ENCODE results near the gene PATE1.
"Not testable (repeated sequence)": the region's sequence is repeated elsewhere in the genome, so short reads cannot be mapped to it uniquely, and the experiment has no call there.

PATE1 gene, protein sequence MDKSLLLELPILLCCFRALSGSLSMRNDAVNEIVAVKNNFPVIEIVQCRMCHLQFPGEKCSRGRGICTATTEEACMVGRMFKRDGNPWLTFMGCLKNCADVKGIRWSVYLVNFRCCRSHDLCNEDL

DNA sequence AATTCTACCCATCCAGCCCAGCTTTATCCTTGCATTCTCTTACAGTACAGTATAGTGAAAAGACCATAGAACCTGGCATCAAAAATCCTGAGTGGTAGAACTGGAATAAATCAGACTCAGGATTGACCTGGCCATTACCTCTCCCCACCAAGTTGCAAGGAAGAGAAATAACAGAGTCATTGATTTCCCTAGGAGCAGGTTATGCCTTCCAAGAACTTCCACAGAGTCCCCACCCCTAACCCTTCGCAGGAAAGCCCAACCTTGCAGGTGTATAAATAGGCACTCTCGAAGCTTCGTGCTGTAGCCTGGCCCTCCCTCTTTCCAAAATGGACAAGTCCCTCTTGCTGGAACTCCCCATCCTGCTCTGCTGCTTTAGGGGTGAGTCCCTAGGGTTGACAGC lies at the start of gene PATE1:
PATE1 (plus strand) TSS at position 301 of the 400 bp plus-strand sequence; CDS start at position 327, 26 bp downstream.
- DNase-seq (ENCODE audit: low spot score): no peak

DNA sequence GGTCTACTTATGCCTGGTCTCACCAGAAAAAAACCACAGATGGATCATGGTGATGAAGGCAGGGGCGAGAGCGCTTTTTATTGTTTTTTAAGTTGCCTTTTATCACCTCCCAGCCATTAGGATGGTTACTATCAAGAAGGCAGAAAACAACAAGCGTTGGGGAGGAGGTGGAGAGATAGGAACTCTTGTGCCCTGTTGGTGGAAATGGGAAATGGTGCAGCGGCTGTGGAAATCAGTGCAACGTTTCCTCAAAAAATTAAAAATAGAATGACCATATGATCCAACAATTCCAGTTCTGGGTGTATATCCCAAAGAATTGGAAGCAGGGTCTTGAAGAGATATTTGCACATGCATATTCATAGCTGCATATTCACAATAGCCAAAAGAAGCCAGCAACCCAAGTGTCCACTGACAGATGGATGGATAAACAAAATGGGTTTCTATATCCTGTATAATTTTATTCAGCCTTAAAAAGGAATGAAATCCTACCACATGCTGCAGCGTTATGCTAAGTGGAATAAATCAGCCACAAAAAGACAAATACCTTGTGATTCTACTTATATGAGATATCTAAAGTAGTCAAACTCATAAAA lies 45.0 kb upstream of the PATE1 start:
- DNase-seq (ENCODE audit: low spot score): no peak

DNA sequence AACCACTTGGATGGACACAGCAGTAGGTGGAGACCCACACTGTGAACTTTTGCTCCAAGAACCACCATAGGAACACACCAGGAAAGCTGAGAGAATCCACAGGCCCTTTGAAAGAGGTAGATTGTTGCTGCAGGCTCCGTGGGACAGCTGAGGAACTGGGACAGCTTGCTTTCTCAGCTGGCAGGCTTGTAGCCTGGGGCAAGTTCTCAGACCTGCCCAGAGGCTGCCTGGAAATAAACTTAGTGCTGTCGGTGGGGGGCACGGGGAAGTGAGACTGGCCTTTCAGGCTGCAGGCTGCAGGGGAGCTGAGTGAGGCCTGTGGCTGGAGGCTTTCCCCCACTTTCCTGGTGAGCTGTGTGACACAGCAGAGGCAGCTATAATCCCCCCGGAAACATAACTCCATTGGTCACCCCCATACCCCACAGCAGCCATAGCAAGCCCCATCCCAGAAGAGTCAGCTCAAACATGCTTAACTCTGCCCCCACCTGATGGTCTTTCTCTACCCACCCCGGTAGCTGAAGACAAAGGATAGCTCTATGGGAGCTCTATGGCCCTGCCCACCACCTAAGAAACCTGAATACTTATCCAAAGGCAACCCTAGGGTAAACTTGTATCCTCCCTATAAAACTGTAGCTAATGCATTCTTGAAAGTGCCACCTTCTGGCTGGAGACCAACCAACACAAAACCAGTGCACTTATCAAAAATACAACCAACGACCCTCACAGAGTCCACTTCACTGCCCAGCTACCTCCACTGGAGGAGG lies 44.0 kb upstream of the PATE1 start:
- DNase-seq (ENCODE audit: low spot score): no peak

DNA sequence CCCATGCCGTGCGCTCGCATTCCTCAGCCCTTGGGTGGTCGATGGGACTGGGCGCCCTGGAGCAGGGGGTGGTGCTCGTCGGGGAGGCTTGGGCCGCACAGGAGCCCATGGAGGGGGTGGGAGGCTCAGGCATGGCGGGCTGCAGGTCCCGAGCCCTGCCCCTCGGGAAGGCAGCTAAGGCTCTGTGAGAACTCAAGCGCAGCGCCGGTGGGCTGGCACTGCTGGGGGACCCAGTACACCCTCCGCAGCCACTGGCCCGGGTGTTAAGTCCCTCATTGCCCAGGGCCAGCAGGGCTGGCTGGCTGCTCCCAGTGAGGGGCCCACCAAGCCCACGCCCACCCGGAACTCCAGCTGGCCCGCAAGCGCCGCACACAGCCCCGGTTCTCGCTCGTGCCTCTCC lies 41.4 kb upstream of the PATE1 start:
- not testable (repeated sequence) for DNase-seq (ENCODE audit: low spot score)

DNA sequence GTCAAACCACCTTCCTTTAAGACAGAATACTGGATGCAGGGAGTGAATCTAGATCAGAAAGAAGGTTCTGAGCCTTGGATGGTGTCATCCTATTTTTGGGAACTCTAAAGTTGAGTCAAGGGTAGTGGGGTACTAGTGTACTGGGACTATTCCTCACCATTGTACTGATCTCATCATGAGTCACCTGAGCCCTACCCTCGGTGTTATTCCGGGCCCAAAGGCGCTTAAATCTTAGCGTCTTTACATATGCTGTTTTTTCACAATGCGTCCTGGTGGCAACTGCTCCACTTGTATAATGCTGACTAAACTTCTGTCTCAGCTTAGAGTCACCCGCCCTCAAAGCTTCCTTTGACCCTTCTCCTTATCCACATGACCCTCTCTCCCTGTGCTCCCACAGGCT lies 25.3 kb upstream of the PATE1 start:
- DNase-seq (ENCODE audit: low spot score): no peak

DNA sequence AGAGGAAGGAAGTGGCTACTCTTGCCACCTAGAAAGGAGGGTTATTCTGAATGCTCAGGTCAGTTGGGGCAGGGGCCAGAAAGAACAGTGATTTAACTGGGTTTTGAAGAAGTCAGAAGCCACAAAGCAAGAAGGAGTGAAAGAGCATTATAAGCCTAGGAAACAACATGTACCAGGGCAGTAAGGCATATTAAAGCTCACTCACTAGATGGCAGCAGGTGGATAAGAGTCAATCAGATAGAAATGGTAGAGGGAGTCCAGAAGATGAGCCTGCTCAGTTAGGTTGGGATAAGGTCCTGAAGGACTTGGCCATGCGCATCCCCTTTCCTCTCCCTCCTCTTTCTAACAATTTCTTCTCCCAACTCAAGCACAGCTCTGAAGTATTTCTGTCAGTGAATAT lies 22.0 kb upstream of the PATE1 start:
- no peak for DNase-seq (ENCODE audit: low spot score)

DNA sequence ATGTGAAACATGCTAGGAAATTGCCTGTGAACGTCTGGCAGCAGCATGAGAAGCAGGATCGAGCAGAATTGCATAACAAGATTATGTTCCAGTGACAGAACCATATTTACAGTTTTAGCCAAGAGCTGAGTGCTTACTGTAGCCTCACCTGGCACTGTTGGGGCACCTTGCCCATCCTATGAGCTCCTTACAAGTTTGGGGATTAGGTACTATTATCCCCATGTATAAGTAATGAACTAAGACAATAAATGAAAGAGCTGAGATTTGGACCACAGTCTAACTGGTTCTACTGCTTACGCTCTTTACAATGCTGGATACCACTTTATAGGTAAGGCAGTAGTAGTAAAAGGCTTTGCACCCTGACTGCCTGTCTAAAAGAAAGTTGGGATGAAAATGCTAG lies 17.1 kb upstream of the PATE1 start:
- no peak for DNase-seq (ENCODE audit: low spot score)

DNA sequence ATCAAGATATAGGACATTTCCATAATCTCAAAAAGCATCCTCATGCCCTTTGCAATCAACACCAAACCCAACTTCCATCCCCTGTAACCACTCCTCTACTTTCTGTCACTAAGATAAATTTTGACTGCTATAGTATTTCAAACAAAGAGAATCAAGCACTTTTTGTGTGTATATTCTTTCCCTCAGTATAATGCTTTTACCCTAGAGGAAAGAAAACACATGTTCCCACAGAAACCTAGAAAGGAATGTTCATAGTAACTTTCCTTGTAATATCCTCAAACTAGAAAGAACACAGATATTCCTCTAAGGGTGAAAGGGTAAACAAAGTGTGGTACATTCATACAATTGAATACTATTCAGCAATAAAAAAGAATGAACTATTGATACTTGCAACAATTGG lies 5.5 kb upstream of the PATE1 start:
- no peak for DNase-seq (ENCODE audit: low spot score)

DNA sequence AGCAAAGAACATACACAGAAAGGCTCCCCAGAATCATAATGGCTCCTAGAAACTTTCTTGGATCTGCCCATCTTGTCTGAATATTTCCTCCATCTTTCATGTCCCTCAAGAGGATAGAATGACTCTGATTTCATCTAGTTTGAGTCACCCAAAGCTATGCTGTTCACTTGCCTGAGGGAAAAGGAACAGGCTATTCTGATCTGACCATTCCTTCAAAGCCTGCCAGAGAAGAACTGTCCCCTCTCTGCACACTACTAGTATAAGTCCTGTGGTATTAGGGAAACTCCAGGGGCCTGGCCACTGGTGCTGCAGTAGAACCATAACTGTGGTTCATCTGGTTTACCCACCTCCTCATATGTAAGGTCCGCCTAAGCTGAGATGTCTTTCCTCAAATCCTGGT lies 2.4 kb upstream of the PATE1 start:
- no peak for DNase-seq (ENCODE audit: low spot score)

DNA sequence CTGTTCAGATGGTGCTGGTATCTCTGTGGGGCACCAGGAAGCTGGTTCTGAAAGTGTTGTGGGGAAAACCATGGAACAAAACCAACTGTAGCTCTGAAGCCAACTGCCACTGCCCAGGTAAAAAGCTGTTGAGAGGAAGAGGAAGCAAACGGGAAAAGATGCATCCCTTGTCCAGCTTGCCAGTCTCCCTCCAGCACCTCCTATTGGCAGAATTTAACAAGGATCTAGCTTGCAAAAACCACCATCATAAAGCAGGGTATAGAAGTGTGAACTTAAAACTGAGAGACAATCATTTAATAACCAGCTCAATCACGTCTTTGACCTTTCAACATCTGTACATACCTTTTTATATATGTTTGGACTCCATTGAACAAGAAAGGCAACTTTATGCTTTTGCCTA lies 4.5 kb downstream of the PATE1 start:
- no peak for DNase-seq (ENCODE audit: low spot score)

DNA sequence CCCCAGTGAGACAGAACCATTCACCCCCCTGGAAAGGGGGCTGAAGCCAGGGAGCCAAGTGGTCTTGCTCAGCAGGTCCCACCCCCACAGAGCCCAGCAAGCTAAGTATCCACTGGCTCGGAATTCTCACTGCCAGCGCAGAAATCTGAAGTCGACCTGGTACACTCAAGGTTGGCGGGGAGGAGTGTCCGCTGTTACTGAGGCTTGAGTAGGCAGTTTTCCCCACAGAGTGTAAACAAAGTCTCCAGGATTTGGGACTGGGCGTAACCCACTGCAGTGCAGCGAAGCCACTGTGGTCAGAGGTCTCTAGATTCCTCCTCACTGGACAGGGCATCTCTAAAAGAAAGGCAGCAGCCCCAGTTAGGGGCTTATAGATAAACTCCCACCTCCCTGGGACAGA lies 10.0 kb downstream of the PATE1 start:
- DNase-seq (ENCODE audit: low spot score): no peak

DNA sequence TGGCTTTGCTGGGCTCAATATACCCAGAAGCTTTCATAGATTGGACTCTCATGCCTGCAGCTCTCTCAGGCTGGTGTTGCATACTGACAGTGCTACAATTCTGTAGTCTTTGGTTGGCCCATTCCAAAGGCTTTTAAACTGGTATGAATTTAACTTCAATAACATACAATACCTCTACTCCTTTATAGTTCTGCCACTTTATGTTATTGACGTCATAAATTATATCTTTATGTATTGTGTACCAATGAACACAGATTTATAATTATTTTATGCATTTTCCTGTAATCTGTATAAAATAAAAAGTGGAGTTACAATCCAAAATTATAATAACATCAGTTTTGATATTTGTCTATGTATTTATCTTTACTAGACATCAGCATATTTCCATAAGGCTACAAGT lies 16.4 kb downstream of the PATE1 start:
- DNase-seq (ENCODE audit: low spot score): no peak

DNA sequence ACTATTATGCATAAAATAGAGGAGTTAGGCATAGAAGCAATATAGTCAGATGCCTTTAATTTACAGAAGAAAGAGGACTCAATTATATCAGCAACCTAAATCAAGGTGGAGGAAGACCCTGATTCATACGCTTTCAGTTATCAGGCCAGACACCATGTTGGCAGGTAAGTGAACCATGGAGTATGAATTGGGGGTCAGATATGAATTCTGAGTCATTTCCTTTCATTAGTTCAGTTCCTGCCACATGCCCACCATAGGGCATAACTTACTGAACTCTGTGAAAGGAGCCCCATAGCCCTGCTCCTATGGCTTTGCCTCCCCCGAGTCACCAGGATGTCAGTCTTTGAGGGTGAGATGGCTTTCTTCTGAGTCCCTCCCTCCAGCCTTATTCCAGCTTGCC lies 17.4 kb downstream of the PATE1 start:
- no peak for DNase-seq (ENCODE audit: low spot score)

DNA sequence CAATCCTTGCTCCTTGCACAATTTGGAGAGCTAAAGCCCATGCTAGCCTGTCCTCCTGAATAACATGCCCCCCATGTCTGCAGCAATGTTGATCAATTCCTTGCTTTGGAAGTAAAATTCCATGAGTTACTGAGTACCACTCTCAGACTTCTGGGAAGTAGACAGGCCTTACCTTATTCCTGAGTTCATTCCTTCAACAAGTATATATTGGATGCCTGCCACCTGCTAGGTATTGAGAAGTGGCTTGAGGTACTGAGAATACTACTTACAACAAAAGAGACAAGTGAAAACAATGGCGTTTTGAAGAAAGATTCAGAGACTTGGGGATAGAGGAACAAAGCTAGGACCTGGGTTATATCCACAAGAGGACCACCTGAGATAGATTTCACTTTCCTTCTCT lies 20.2 kb downstream of the PATE1 start:
- no peak for DNase-seq (ENCODE audit: low spot score)

DNA sequence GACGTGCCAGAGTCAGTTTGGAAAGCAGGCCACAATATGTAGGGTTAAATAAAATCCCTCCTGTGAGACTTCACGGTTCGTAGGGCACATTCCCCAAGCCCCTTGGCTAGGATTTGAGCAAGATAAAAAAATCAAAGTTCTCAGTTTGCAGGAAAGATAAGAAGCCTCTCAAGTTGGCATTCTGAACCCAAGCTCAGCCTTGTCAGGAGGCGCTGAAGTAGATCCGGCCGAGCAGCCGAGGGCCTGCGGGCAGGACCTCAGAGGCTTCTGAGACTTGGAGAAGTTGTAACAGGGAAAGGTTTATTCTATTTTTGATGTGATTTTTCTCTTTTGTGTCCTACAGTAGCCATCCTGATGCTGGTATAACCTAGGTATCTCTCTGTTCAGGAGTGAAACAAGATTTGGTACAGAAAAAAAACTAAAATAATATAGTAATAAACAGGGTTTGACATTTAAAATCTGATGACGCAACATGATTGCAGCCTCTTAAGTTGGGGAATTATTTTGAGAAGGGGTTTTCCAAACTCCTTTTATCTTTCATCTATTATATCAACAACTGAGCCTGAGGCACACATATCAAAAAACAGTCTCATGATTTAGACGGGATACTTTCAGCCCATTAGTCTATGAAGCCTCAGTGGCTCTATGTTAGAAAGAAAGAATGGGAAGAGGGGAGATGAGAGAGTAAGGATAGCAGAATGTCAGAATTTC lies 22.4 kb downstream of the PATE1 start:
- DNase-seq (ENCODE audit: low spot score): no peak

DNA sequence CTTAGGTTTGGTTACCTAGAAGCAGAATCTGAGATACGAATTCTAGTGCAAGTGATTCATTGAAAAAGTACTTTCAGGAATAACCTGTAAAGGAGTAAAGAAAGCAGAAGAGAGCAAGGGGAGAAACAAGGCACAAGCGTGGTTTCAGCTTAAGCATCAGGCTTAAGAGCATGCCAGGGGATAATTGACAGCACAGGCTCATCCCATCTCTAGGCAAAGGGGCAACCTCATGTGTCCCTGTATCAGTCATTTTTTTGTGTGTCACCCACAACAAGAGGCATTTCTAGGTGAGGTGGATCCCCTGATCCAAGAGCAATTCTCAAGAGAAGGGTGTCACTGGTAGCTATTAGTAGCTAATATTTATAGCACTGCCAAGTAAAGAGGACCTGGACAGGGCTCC lies 24.5 kb downstream of the PATE1 start:
- DNase-seq (ENCODE audit: low spot score): no peak

DNA sequence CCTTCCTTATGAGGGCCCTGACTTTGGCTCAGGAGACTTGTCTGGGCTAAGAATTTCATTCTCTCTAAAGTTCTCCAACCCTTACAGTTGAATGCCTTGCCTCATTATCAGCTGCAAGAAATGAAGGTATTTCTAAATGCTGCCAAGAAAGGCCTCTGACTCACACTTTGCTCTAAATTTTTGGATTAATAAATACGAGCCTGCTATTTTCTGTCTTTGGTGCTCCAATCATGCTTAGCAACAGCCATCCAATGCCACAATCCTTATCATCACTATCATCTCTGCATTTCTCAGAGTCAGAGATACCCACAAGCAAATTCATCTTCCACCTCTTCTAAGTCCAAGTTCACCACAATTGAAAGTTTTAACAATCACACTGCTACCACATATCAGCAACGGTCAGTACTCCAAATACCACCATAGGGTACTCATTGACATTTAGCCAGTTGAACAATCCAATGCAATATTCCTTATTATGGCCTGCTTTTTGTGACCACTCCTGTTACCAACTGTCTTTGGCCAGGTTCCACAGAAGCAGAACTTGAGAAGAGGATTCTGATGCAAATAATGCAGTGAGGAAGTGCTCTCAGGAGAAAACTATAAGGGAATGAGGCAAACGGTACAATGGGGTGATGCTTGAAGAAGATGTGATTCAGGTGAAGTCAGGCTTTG lies 26.9 kb downstream of the PATE1 start:
- DNase-seq (ENCODE audit: low spot score): no peak

DNA sequence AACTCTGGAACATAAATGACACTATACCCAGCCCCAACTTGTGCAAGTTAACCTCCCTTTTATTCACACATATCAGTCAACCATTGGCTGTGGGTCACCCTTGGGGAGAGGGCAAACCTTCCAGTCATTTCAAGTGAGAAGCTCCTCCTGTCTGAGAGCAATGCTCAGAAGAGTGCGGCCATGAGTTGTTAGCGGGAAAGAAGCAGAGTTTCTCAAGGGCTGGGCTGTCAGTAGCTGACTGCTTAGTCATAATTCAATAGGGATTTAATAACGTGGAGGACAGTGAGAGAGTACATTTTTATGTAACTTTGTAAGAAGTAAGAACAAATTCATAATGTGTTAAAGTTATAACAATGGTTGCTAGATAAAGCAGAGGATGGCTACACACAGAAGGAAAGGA lies 27.4 kb downstream of the PATE1 start:
- no peak for DNase-seq (ENCODE audit: low spot score)

DNA sequence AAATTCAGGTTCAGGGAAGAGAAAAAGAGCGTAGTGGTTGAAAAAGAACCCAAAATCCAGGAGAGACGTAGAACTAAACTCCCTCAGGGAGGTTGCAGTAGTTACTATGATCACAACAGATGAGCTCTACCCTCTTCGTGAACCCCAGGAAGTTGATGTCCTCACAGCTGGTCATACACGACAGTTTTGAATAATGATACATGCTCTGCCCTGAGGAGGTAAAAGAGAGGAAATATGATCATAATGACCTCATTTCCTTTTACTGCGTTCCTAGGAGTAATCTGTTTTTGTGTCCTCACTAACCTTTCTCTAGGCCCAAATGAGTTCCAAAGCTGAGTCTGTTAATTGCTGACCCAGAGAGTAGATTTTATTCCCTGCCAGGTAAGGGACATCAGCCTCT lies 31.2 kb downstream of the PATE1 start:
- DNase-seq (ENCODE audit: low spot score): no peak

DNA sequence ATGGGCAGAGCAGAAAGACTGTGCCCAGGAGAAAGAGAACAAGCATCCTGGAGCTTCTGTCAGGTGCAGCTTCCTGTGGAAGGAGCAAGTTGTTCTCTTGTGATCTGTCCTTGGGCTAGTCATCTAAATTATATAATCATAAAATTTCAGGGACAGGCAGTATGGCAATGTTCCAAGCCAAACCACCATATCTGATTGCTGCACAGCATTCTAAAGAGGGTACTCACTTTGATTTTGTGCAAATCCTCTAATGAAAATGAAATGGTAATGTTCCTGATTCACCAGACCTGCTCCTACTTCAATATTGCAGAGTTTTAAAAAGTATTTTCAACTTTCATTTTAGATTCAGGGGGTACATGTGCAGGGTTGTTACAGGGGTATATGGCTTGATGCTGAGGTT lies 32.6 kb downstream of the PATE1 start, which contains the start of gene PATE2:
PATE2 (minus strand) TSS at position 101 of the 400 bp plus-strand sequence; CDS start at position 46, 55 bp downstream.
- no peak for DNase-seq (ENCODE audit: low spot score)

DNA sequence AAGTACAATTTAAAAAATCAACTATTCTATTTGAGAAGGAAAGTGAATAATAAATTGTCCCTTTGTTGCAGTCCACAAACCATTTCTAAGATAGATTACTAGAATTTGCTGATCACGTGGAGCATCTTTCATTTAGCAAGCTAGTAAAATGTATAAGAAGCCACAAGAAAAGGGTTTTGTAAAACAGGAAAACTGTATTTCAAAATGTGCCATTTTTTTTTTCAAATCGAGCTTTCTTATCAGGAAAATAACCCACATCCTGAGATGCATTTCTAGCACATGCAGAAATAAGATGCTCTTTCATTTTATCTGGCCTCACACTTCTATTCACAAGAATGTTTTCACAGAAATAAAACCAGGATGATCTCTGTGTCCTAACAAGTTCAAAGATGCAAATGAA lies 38.6 kb downstream of the PATE1 start:
- DNase-seq (ENCODE audit: low spot score): no peak

DNA sequence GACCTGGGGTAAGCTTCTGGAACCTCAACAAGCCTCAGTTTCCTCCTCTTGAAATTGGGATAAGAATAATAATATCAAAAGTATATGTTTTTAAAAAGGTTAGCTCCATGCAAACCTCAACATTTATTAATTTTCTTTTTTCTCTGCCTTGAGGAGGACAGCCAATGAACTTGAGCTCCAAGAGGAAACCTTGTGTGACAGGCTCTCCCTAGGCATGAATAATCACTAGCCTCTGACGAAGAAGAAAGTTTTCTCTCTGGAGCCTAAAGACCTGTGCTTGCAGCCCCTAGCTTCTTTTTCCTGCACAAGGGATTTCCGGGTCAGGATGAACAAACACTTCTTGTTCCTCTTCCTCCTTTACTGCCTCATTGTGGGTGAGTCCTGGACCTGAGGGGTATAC lies 41.7 kb downstream of the PATE1 start, which contains the start of gene PATE3:
PATE3 (plus strand) TSS at position 301 of the 400 bp plus-strand sequence; CDS start at position 326, 25 bp downstream.
- no peak for DNase-seq (ENCODE audit: low spot score)

All from Ammon's horn (tissue), 1 donor.